PFSK-1 (cell line): ENCODE measurements around the gene FAM184B.

Experiments
- SIN3A ChIP-seq: IDR thresholded peaks from 2 replicates; pipeline ENCODE4 v1.6.1; 2012; ENCODE audit warnings: mild to moderate bottlenecking, low read length, moderate library complexity, borderline replicate concordance; ENCODE audit not compliant: insufficient read depth
- TAF1 ChIP-seq: IDR thresholded peaks from 2 replicates; pipeline ENCODE4 v1.6.1; 2012; ENCODE audit warnings: low read length, control low read depth, borderline replicate concordance; ENCODE audit not compliant: insufficient read depth

- no peak for TF ChIP-seq SIN3A
- TF ChIP-seq TAF1, result no peak
Measured at GRCh38 chr4:17616283-17616682, 165.1 kb downstream of the FAM184B start.
